Liver (tissue), 9 donors: ENCODE results near the gene COX7A2. TPM values are rescaled to one million over a fixed set of nuclear protein-coding genes. Genes with fewer than 3 reads are reported as not detected.

ENCODE experiments used
- DNase-seq: peaks from one replicate; pipeline ENCODE4 v3.0.0-alpha.2; 2017; ENCODE audit warnings: low spot score
- H3K27ac ChIP-seq, 2 donors: one replicate each; pipeline ENCODE4 v1.7.0; 2013; ENCODE audit warnings: inconsistent platforms in 2 of 2, low read length in 2 of 2, control low read depth in 1 of 2, low read depth in 1 of 2, mild to moderate bottlenecking in 1 of 2
- H3K27me3 ChIP-seq, 4 donors: one replicate each; pipeline versions ENCODE4 v1.6.1 to v1.7.0; 2013; ENCODE audit warnings: low read length in 3 of 4, inconsistent platforms in 1 of 4, mild to moderate bottlenecking in 1 of 4, moderate library complexity in 1 of 4; ENCODE audit not compliant: control insufficient read depth in 4 of 4, insufficient read depth in 4 of 4
- H3K36me3 ChIP-seq, 4 donors: one replicate each; pipeline versions ENCODE4 v1.6.1 to v1.7.0; 2013; ENCODE audit warnings: low read length in 3 of 4, mild to moderate bottlenecking in 3 of 4, low read depth in 1 of 4, moderate library complexity in 1 of 4; ENCODE audit not compliant: control insufficient read depth in 4 of 4, insufficient read depth in 3 of 4
- H3K4me1 ChIP-seq, 4 donors: one replicate each; pipeline versions ENCODE4 v1.6.1 to v1.7.0; 2013; ENCODE audit warnings: low read length in 3 of 4, mild to moderate bottlenecking in 3 of 4, moderate library complexity in 1 of 4; ENCODE audit not compliant: control insufficient read depth in 4 of 4, insufficient read depth in 4 of 4
- H3K4me3 ChIP-seq, 3 donors: one replicate each; pipeline versions ENCODE4 v1.6.1 to v1.7.0; 2013; ENCODE audit warnings: low read length in 3 of 3, control low read depth in 1 of 3, low read depth in 1 of 3, mild to moderate bottlenecking in 1 of 3
- H3K9ac ChIP-seq, 2 donors: one replicate each; pipeline ENCODE4 v1.7.0; 2013; ENCODE audit warnings: low read length in 2 of 2, mild to moderate bottlenecking in 2 of 2, moderate library complexity in 2 of 2, control low read depth in 1 of 2, low read depth in 1 of 2
- H3K9me3 ChIP-seq, 4 donors: one replicate each; pipeline versions ENCODE4 v1.6.1 to v1.7.0; 2013; ENCODE audit warnings: low read length in 3 of 4; ENCODE audit not compliant: control insufficient read depth in 4 of 4
- ATF3 ChIP-seq: IDR thresholded peaks from 2 replicates; pipeline ENCODE4 v1.6.1; 2016; ENCODE audit warnings: antibody characterized with exemption
- EGR1 ChIP-seq, 2 donors: IDR thresholded peaks; 2 replicates each; pipeline ENCODE4 v1.6.1; 2016 to 2018; ENCODE audit warnings: antibody characterized with exemption in 2 of 2, low read depth in 2 of 2
- FOXA1 ChIP-seq: IDR thresholded peaks from 2 replicates; pipeline ENCODE4 v1.6.1; 2016; ENCODE audit warnings: antibody characterized with exemption
- FOXA2 ChIP-seq: IDR thresholded peaks from 2 replicates; pipeline ENCODE4 v1.6.1; 2016; ENCODE audit warnings: antibody characterized with exemption
- GABPA ChIP-seq, 2 donors: IDR thresholded peaks in 1 of 2; conservative IDR thresholded peaks in 1 of 2; 2 replicates each; pipeline ENCODE4 v1.6.1; 2016; ENCODE audit warnings: antibody characterized with exemption in 2 of 2, mild to moderate bottlenecking in 1 of 2, moderate library complexity in 1 of 2
- HNF4A ChIP-seq, 2 donors: conservative IDR thresholded peaks; 2 replicates each; pipeline ENCODE4 v1.6.1; 2016; ENCODE audit warnings: antibody characterized with exemption in 2 of 2, mild to moderate bottlenecking in 2 of 2
- HNF4G ChIP-seq: IDR thresholded peaks from 2 replicates; pipeline ENCODE4 v1.6.1; 2016; ENCODE audit warnings: antibody characterized with exemption
- MAX ChIP-seq: IDR thresholded peaks from 2 replicates; pipeline ENCODE4 v1.6.1; 2016; ENCODE audit warnings: antibody characterized with exemption
- NR2F2 ChIP-seq: IDR thresholded peaks from 2 replicates; pipeline ENCODE4 v1.6.1; 2016; ENCODE audit warnings: antibody characterized with exemption
- RAD21 ChIP-seq, 2 donors: IDR thresholded peaks; 2 replicates each; pipeline ENCODE4 v1.6.1; 2016; ENCODE audit warnings: antibody characterized with exemption in 2 of 2, mild to moderate bottlenecking in 2 of 2
- RXRA ChIP-seq, 2 donors: IDR thresholded peaks; 2 replicates each; pipeline ENCODE4 v1.6.1; 2017 to 2018; ENCODE audit warnings: antibody characterized with exemption in 2 of 2, mild to moderate bottlenecking in 1 of 2
- SP1 ChIP-seq: IDR thresholded peaks from 2 replicates; pipeline ENCODE4 v1.6.1; 2018; ENCODE audit warnings: antibody characterized with exemption, mild to moderate bottlenecking
- TAF1 ChIP-seq: conservative IDR thresholded peaks from 2 replicates; pipeline ENCODE4 v1.6.1; 2016; ENCODE audit warnings: antibody characterized with exemption, mild to moderate bottlenecking
- WGBS: extraction: QIAGEN DNeasy Blood & Tissue Kit; methylation state at CpG from one replicate; pipeline ENCODE4 v1.1.7; 2013; 5-methylcytosine and 5-hydroxymethylcytosine counted together
- polyA plus RNA-seq, 2 donors: library from polyadenylated mRNA; stranded (reverse) in 1 of 2; unstranded in 1 of 2; fragments of 200-250 nt in 1 of 2; fragments of >200 nt in 1 of 2; fragmentation: Nextera tagmentation in 1 of 2; extraction: Ambion mirVana in 1 of 2; gene quantifications; one replicate each; pipeline versions ENCODE4 v1.2.1 to v1.2.3, GENCODE V29; 2013 to 2015
- total RNA-seq, 2 donors: library from RNA; depleted of rRNA; stranded (reverse); fragments of >200 nt; gene quantifications; one replicate each; pipeline ENCODE4 v1.2.3, GENCODE V29; 2014
- TF ChIP-seq, protein P1 (sequence below): IDR thresholded peaks from 2 replicates; pipeline ENCODE4 v1.6.1; 2016; ENCODE audit warnings: antibody characterized with exemption, mild to moderate bottlenecking
- TF ChIP-seq, protein P2 (sequence below): fragments of 150-350 bp; IDR thresholded peaks from 2 replicates; pipeline ENCODE4 v1.5.1; 2017; ENCODE audit warnings: improper control_type of control experiment, low read depth, low read length; ENCODE audit not compliant: missing input control
- TF ChIP-seq, protein P3 (sequence below): IDR thresholded peaks from 2 replicates; pipeline ENCODE4 v1.6.1; 2016; ENCODE audit warnings: antibody characterized with exemption
- donor health status: healthy.
- donor health status: healthy.
- donor health status: healthy.
- donor health status: healthy.
- donor health status: healthy.

The COX7A2 gene
- total and polyA plus RNA-seq, 4 donors: 69.8 to 583 (median 289) TPM

DNA sequence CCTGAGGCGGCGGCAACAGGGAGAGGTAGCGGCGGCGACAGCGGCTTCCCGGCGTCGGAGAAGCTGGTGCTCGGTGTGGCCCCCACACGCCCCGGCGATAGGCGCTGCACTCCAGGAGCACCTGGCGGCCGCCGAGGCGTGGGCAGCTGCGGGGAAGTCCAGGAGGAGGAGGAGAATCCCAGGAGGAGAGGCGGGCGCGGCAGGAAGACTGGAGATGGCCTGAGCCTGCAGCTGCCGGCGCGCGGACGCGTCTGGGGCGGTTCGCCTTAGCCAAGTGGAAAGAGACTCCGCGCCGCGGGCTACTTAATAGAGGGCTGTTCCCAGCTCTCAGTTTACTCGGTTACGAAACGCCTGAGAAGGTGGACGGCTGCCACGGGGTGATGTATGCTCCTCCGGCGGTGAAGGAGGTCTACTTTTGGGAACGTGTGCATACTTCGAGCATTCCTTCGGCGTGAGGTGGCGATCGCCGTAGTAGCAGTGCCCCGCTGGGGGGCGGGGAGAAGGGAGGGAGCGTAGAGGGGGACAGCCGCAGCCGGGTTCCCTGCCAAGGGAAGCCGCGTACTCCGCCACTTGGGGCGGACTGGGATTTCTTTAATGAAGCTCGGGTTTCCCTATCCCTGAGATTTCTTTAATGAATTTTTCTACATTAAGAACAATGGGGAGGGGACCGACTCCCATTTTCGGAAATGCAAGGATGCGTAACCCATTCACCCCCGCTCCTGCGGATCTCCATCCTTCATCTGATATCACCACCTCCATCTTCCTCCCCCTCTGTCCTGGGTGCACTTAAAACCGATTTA, 37.6 kb downstream of the COX7A2 start, which contains the start of gene COL12A1:
Gene COL12A1 (minus strand): TSS at position 278 of the 800 bp plus-strand sequence. CDS start 3,261 bp downstream, outside the sequence.
- peaks cover 18 to 49% (median 30%) of the 10 kb centered on the region in 4 donors for H3K4me1 ChIP-seq
- no peaks in the 10 kb centered on the region for H3K9me3 ChIP-seq
- H3K27ac ChIP-seq: peak within 1 kb of the TSS; percentile 20 to 43
- no peak within 1 kb of the TSS for H3K9ac ChIP-seq
- TF ChIP-seq RAD21 (IDR thresholded peaks at IDR 0.05) (no peak), FOXA2 (no peak), HNF4G (no peak), ATF3 (no peak), SP1 (no peak), GABPA (IDR thresholded peaks at IDR 0.05 in 1 of 2, conservative IDR thresholded peaks at IDR 0.05 in 1 of 2) (no peak), EGR1 (IDR thresholded peaks at IDR 0.05; ENCODE audit: low read depth in 2 of 2) (no peak), MAX (no peak), RXRA (IDR thresholded peaks at IDR 0.05) (no peak)
- TF ChIP-seq, protein P1, sequence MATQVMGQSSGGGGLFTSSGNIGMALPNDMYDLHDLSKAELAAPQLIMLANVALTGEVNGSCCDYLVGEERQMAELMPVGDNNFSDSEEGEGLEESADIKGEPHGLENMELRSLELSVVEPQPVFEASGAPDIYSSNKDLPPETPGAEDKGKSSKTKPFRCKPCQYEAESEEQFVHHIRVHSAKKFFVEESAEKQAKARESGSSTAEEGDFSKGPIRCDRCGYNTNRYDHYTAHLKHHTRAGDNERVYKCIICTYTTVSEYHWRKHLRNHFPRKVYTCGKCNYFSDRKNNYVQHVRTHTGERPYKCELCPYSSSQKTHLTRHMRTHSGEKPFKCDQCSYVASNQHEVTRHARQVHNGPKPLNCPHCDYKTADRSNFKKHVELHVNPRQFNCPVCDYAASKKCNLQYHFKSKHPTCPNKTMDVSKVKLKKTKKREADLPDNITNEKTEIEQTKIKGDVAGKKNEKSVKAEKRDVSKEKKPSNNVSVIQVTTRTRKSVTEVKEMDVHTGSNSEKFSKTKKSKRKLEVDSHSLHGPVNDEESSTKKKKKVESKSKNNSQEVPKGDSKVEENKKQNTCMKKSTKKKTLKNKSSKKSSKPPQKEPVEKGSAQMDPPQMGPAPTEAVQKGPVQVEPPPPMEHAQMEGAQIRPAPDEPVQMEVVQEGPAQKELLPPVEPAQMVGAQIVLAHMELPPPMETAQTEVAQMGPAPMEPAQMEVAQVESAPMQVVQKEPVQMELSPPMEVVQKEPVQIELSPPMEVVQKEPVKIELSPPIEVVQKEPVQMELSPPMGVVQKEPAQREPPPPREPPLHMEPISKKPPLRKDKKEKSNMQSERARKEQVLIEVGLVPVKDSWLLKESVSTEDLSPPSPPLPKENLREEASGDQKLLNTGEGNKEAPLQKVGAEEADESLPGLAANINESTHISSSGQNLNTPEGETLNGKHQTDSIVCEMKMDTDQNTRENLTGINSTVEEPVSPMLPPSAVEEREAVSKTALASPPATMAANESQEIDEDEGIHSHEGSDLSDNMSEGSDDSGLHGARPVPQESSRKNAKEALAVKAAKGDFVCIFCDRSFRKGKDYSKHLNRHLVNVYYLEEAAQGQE: no peak
- TF ChIP-seq, protein P2, sequence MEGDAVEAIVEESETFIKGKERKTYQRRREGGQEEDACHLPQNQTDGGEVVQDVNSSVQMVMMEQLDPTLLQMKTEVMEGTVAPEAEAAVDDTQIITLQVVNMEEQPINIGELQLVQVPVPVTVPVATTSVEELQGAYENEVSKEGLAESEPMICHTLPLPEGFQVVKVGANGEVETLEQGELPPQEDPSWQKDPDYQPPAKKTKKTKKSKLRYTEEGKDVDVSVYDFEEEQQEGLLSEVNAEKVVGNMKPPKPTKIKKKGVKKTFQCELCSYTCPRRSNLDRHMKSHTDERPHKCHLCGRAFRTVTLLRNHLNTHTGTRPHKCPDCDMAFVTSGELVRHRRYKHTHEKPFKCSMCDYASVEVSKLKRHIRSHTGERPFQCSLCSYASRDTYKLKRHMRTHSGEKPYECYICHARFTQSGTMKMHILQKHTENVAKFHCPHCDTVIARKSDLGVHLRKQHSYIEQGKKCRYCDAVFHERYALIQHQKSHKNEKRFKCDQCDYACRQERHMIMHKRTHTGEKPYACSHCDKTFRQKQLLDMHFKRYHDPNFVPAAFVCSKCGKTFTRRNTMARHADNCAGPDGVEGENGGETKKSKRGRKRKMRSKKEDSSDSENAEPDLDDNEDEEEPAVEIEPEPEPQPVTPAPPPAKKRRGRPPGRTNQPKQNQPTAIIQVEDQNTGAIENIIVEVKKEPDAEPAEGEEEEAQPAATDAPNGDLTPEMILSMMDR: no peak
- H3K36me3 ChIP-seq: no peaks in the 10 kb centered on the region
- H3K4me3 ChIP-seq: peak within 1 kb of the TSS; percentile 23 to 49 (median 24)
- WGBS: 3% methylated on average over 64 of the region's 64 CpGs
- DNase-seq: no peak
- H3K27me3 ChIP-seq: peaks cover 0 to 26% (median 11%) of the 10 kb centered on the region in 4 donors

DNA sequence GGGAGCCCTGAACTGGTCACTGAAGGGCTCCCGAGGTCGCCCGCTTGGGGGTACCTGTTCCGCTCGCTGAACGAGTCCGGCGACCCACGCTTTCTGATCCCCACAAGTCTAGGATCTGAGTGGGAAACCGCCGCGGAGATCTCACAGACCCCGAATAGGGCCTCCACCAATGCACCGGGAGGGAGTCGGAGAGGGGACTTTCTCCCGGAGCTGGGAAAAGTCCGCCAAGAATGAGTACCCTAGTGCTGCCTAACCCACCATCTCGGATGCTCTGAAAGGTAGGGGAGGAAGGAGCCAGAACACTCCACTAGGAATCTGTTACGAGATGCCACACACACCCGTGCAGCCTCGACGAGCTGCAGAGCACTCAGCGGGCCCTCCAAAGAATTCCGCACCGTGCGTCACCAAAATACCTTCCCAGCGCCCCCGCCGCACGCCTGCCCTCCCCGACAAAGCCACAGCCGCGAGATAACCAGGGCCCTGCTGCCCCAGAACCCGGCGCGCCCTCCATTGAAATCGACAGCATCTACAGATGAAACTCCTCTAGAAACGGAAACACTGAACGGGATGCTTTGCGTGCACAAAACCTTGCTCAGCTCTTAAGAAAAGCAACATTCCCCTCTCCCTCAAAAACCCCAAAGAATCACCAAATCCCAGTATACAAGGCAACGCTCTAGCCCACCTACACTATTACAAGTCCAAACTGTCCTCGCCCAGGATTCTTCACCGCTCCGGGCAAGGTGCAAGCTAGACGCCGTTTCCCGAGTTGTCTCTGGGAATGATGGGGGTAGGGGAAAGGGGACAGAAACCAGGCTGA, 38.4 kb downstream of the COX7A2 start:
- WGBS: 2% methylated on average over 47 of the region's 47 CpGs
- no peak overlapping the region for H3K9ac ChIP-seq
- H3K9me3 ChIP-seq: no peaks in the 10 kb centered on the region
- peak overlapping the region; percentile 20 to 43 for H3K27ac ChIP-seq
- peaks cover 0 to 26% (median 11%) of the 10 kb centered on the region in 4 donors for H3K27me3 ChIP-seq
- H3K4me1 ChIP-seq: peaks cover 18 to 49% (median 30%) of the 10 kb centered on the region in 4 donors
- H3K36me3 ChIP-seq: no peaks in the 10 kb centered on the region
- no peak for DNase-seq
- peak overlapping the region; percentile 1 to 49 (median 24) for H3K4me3 ChIP-seq
- no peak for TF ChIP-seq HNF4A (conservative IDR thresholded peaks at IDR 0.05)
- TF ChIP-seq RXRA (IDR thresholded peaks at IDR 0.05): no peak
- TF ChIP-seq RAD21 (IDR thresholded peaks at IDR 0.05): no peak
- TF ChIP-seq, protein P3, sequence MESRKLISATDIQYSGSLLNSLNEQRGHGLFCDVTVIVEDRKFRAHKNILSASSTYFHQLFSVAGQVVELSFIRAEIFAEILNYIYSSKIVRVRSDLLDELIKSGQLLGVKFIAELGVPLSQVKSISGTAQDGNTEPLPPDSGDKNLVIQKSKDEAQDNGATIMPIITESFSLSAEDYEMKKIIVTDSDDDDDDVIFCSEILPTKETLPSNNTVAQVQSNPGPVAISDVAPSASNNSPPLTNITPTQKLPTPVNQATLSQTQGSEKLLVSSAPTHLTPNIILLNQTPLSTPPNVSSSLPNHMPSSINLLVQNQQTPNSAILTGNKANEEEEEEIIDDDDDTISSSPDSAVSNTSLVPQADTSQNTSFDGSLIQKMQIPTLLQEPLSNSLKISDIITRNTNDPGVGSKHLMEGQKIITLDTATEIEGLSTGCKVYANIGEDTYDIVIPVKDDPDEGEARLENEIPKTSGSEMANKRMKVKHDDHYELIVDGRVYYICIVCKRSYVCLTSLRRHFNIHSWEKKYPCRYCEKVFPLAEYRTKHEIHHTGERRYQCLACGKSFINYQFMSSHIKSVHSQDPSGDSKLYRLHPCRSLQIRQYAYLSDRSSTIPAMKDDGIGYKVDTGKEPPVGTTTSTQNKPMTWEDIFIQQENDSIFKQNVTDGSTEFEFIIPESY: no peak
- TF ChIP-seq FOXA2: no peak
- TF ChIP-seq TAF1: no peak
- TF ChIP-seq FOXA1: no peak
- TF ChIP-seq, protein P1: no peak
- no peak for TF ChIP-seq NR2F2
